B cell (primary cell): ENCODE results near the gene CAV3. TPM values are rescaled to one million over a fixed set of nuclear protein-coding genes. Genes with fewer than 3 reads are reported as not detected.

Source experiments
- ATAC-seq: fragments of 200-7000 bp; cut with Tn5 transposase; one replicate; pipeline ENCODE4 v1.10.0; 2021; ENCODE audit warnings: low read depth, mild to moderate bottlenecking, moderate number of reproducible peaks, moderate library complexity
- CTCF ChIA-PET: fragments of 350-600 bp; sonication (Branson Sonifier 250); formaldehyde crosslinking; loops from one replicate; lab custom pipeline; 2021; ENCODE audit warnings: antibody characterized with exemption, inconsistent platforms; lab: Charles Lee
- POLR2A ChIA-PET: fragments of 350-600 bp; sonication (Branson Sonifier 250); formaldehyde crosslinking; loops from one replicate; lab custom pipeline; 2021; ENCODE audit warnings: antibody characterized with exemption; lab: Charles Lee
- DNase-seq: peaks from one replicate; pipeline ENCODE4 v3.0.0; 2013
- H2AFZ ChIP-seq: 2 replicates; pipeline ENCODE4 v1.6.1; 2012; ENCODE audit warnings: mild to moderate bottlenecking, low read depth, low read length; ENCODE audit not compliant: insufficient read depth, poor library complexity, severe bottlenecking
- H3K27ac ChIP-seq, 2 donors: 1 replicate in 1 of 2; 2 replicates in 1 of 2; pipeline ENCODE4 v1.5.1; 2012 to 2013; ENCODE audit warnings: low read length in 2 of 2, mild to moderate bottlenecking in 2 of 2, moderate library complexity in 1 of 2
- H3K27me3 ChIP-seq, 4 experiments: fragments of 200-600 bp in 1 of 4; sonication (generic) in 1 of 4; replicated peaks in 1 of 4; 1 replicate in 2 of 4; 2 replicates in 2 of 4; pipeline versions ENCODE4 v1.6.1 to v1.7.0; 2013 to 2016; ENCODE audit warnings: low read length in 3 of 4, mild to moderate bottlenecking in 2 of 4, mixed read lengths in 1 of 4, moderate library complexity in 1 of 4; ENCODE audit not compliant: insufficient read depth in 4 of 4, control insufficient read depth in 3 of 4; ENCODE audit errors: control extremely low read depth in 1 of 4
- H3K36me3 ChIP-seq, 2 experiments: replicated peaks in 1 of 2; 1 replicate in 1 of 2; 2 replicates in 1 of 2; pipeline versions ENCODE4 v1.6.1 to v1.7.1; 2013; ENCODE audit warnings: low read length in 1 of 2; ENCODE audit not compliant: insufficient read depth in 2 of 2, control insufficient read depth in 1 of 2; ENCODE audit errors: control extremely low read depth in 1 of 2, extremely low read depth in 1 of 2
- H3K4me1 ChIP-seq, 2 donors: fragments of 200-600 bp in 1 of 2; sonication (generic) in 1 of 2; 1 replicate in 1 of 2; 2 replicates in 1 of 2; pipeline versions ENCODE4 v1.5.1 to v1.6.1; 2013 to 2017; ENCODE audit warnings: low read length in 2 of 2; ENCODE audit not compliant: control insufficient read depth in 2 of 2, insufficient read depth in 2 of 2
- H3K4me2 ChIP-seq: replicated peaks from 2 replicates; pipeline ENCODE3; 2012; ENCODE audit warnings: mild to moderate bottlenecking, low read depth, low read length; ENCODE audit not compliant: poor library complexity, severe bottlenecking
- H3K4me3 ChIP-seq, 5 experiments: fragments of 200-600 bp in 1 of 5; sonication (generic) in 1 of 5; 1 replicate in 3 of 5; 2 replicates in 2 of 5; pipeline versions ENCODE4 v1.5.1 to v1.7.0; 2011 to 2016; ENCODE audit warnings: low read length in 4 of 5, mild to moderate bottlenecking in 4 of 5, low read depth in 2 of 5, control low read depth in 1 of 5, moderate library complexity in 1 of 5; ENCODE audit not compliant: insufficient read depth in 1 of 5; ENCODE audit errors: control extremely low read depth in 1 of 5, extremely low read depth in 1 of 5
- H3K79me2 ChIP-seq: fragments of 200-600 bp; sonication (generic); one replicate; pipeline ENCODE4 v1.6.0; 2016; ENCODE audit warnings: low read length; ENCODE audit not compliant: control insufficient read depth, insufficient read depth
- H3K9ac ChIP-seq: fragments of 200-600 bp; sonication (generic); 2 replicates; pipeline ENCODE4 v1.6.1; 2017; ENCODE audit warnings: mild to moderate bottlenecking, low read length, moderate library complexity
- H3K9me3 ChIP-seq, 3 donors: one replicate each; pipeline versions ENCODE4 v1.6.1 to v1.7.1; 2013; ENCODE audit warnings: low read length in 2 of 3; ENCODE audit not compliant: control insufficient read depth in 2 of 3, insufficient read depth in 1 of 3; ENCODE audit errors: control extremely low read depth in 1 of 3
- H4K20me1 ChIP-seq: 2 replicates; pipeline ENCODE4 v1.6.0; 2012; ENCODE audit warnings: mild to moderate bottlenecking, low read length; ENCODE audit not compliant: insufficient read depth, control insufficient read depth, poor library complexity, severe bottlenecking
- H3K27ac Mint-ChIP-seq: one replicate; pipeline ENCODE4 v1.8.0; 2021; ENCODE audit warnings: mixed read lengths
- H3K27me3 Mint-ChIP-seq: one replicate; pipeline ENCODE4 v1.8.0; 2021; ENCODE audit warnings: mixed read lengths
- H3K4me1 Mint-ChIP-seq: one replicate; pipeline ENCODE4 v1.8.0; 2021; ENCODE audit warnings: mixed read lengths
- H3K4me3 Mint-ChIP-seq: one replicate; pipeline ENCODE4 v1.8.0; 2021; ENCODE audit warnings: mixed read lengths
- H3K9me3 Mint-ChIP-seq: one replicate; pipeline ENCODE4 v1.8.0; 2022; ENCODE audit warnings: mixed read lengths; ENCODE audit not compliant: insufficient read depth
- EZH2 ChIP-seq: IDR thresholded peaks from 2 replicates; pipeline ENCODE4 v1.6.1; 2012; ENCODE audit warnings: borderline replicate concordance, low read depth, mild to moderate bottlenecking, moderate library complexity, low read length; ENCODE audit not compliant: insufficient read depth, poor library complexity, severe bottlenecking
- WGBS: methylation state at CpG from one replicate; pipeline ENCODE4 v1.1.5; 2013; ENCODE audit warnings: missing lambda C conversion rate; ENCODE audit not compliant: insufficient coverage; 5-methylcytosine and 5-hydroxymethylcytosine counted together
- intact Hi-C: fragments of 100-400 bp; cut with micrococcal nuclease; formaldehyde crosslinking; loops from one replicate; pipeline ENCODE4 v1.10.0; 2022
- polyA plus RNA-seq: library from polyadenylated mRNA; depleted of rRNA; stranded (reverse); fragments of >200 nt; gene quantifications from 2 replicates; pipeline ENCODE4 v1.2.3, GENCODE V29; 2012
- total RNA-seq, 2 donors: library from RNA; stranded (reverse); fragments of 120-200 nt in 1 of 2; gene quantifications; 1 replicate in 1 of 2; 2 replicates in 1 of 2; pipeline versions ENCODE4 v1.2.3 to v1.2.4, GENCODE V29; 2013 to 2022
- TF ChIP-seq, protein P1 (sequence below): fragments of 200-600 bp; IDR thresholded peaks from one replicate; pipeline ENCODE4 v1.8.0; 2022; ENCODE audit warnings: antibody characterized with exemption, mild to moderate bottlenecking

Gene CAV3
- total and polyA plus RNA-seq, 2 donors (not counting 1 experiment from before 2014, with no cell fraction given), result not detected

DNA sequence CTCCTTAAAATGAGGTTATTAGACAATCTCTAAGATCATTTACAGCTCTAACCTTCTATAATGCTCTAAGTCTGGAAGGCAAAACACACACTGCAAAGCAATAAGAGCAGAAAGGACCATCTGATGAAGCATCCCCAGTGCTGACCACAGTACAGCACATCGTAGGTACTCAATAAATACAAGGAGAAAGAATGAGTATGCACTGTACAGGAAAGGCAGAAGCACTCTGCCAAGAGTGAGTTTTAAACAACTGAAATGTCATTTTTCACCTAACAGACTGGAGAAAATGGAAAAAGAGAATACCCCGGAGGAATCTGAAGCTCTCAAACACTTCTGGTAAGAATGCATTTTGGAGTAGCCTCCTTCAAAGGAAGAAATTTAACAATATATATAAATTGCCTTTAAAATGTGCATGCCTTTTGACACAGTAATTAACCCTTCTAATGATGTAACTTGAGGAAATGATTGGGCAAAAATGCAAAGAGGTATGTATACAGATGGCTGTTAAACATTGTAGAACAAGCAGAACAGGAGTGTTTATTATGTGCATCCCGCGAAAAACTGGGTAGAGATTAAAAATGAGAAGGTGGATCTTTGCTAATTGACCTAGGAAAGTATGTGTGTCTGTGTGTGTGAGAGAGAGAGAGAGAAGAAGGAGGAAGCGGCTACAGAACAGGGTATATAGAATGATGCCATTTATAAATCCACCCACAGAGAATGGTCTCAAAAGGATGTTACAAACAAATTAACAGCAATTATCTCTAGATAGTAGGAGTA, 43.8 kb downstream of the CAV3 start:
- intact Hi-C loops, result no loop called here
- Histone ChIP-seq H3K9ac (no peak overlapping the region), H3K27me3 (peaks cover 0 to 5% (median 0%) of the 10 kb centered on the region in 4 experiments), H3K4me3 (no peak overlapping the region), H3K36me3 (no peaks in the 10 kb centered on the region), H3K4me2 (no peak overlapping the region), H2AFZ (no peak overlapping the region), H3K4me1 (no peaks in the 10 kb centered on the region), H3K9me3 (no peaks in the 10 kb centered on the region), H4K20me1 (no peaks in the 10 kb centered on the region), H3K79me2 (no peaks in the 10 kb centered on the region), H3K27ac (no peak overlapping the region)
- no peak overlapping the region for H3K4me3 Mint-ChIP-seq
- POLR2A ChIA-PET, result no interaction called here
- H3K27me3 Mint-ChIP-seq, result peaks cover 10% of the 10 kb centered on the region
- ATAC-seq, result no peak
- H3K4me1 Mint-ChIP-seq, result peaks cover 3% of the 10 kb centered on the region
- DNase-seq, result no peak
- no peak overlapping the region for H3K27ac Mint-ChIP-seq
- WGBS, result 90% methylated on average over 3 of the region's 5 CpGs
- CTCF ChIA-PET, result interaction anchor here (1.0 kb wide), 1 partner anchor 8 kb away, joined by 5 read pairs; the partner anchor contains the start of gene OXTR
- H3K9me3 Mint-ChIP-seq, result peaks cover 2% of the 10 kb centered on the region
- no peak for TF ChIP-seq EZH2
- TF ChIP-seq, protein P1, sequence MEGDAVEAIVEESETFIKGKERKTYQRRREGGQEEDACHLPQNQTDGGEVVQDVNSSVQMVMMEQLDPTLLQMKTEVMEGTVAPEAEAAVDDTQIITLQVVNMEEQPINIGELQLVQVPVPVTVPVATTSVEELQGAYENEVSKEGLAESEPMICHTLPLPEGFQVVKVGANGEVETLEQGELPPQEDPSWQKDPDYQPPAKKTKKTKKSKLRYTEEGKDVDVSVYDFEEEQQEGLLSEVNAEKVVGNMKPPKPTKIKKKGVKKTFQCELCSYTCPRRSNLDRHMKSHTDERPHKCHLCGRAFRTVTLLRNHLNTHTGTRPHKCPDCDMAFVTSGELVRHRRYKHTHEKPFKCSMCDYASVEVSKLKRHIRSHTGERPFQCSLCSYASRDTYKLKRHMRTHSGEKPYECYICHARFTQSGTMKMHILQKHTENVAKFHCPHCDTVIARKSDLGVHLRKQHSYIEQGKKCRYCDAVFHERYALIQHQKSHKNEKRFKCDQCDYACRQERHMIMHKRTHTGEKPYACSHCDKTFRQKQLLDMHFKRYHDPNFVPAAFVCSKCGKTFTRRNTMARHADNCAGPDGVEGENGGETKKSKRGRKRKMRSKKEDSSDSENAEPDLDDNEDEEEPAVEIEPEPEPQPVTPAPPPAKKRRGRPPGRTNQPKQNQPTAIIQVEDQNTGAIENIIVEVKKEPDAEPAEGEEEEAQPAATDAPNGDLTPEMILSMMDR, result no peak

DNA sequence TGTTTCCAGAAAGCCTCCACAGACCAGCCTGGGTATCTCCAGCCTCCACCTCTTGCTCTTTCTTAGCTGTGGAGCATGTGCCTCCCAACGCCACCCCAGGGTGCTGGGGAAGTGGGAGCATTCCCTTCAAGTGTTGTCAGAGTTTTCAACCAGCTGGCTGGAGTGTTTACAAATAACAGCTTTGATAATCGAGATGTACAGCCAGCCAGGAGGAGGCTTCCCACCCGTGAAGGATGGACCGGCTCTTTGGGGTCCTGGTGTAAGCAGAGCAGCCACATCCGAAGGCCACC, 44.3 kb downstream of the CAV3 start:
- Mint-ChIP-seq H3K27me3 (peaks cover 10% of the 10 kb centered on the region), H3K27ac (no peak overlapping the region), H3K9me3 (peaks cover 2% of the 10 kb centered on the region), H3K4me1 (peaks cover 3% of the 10 kb centered on the region), H3K4me3 (no peak overlapping the region)
- Histone ChIP-seq H3K9me3 (no peaks in the 10 kb centered on the region), H3K4me2 (no peak overlapping the region), H3K9ac (no peak overlapping the region), H3K4me1 (no peaks in the 10 kb centered on the region), H3K79me2 (no peaks in the 10 kb centered on the region), H3K36me3 (no peaks in the 10 kb centered on the region), H3K27me3 (peaks cover 0 to 5% (median 0%) of the 10 kb centered on the region in 4 experiments), H3K27ac (no peak overlapping the region), H2AFZ (no peak overlapping the region), H4K20me1 (no peaks in the 10 kb centered on the region), H3K4me3 (no peak overlapping the region)
- ChIA-PET POLR2A (no interaction called here), CTCF (interaction anchor here (1.0 kb wide), 1 partner anchor 8 kb away, joined by 5 read pairs; the partner anchor contains the start of gene OXTR)
- 77% methylated on average over 5 of the region's 5 CpGs for WGBS
- TF ChIP-seq, protein P1, result no peak
- TF ChIP-seq EZH2, result no peak
- intact Hi-C loops, result no loop called here
- ATAC-seq, result no peak
- DNase-seq, result no peak
